ENCODE data around the gene SFR1. TPM values are rescaled to one million over a fixed set of nuclear protein-coding genes. Genes with fewer than 3 reads are reported as not detected.
A peak's percentile ranks its signal among the peaks of the same experiment; 100 is the strongest.

The SFR1 gene
- total RNA-seq, 1 experiment from 2014 or later: 8.4 TPM

GRCh38 chr10:104123397-104123796 lies 1.4 kb downstream of the SFR1 start:
- H3K4me3 ChIP-seq (ENCODE audit: low read depth in 2 of 2, low read length in 2 of 2): no peak overlapping the region

GRCh38 chr10:104127411-104127810 lies 5.4 kb downstream of the SFR1 start:
- Histone ChIP-seq H3K4me1 (ENCODE audit: control insufficient read depth, insufficient read depth, low read length) (peaks cover 6% of the 10 kb centered on the region; the same call in 1 of the 2 replicates), H3K36me3 (ENCODE audit: control insufficient read depth, insufficient read depth, low read length) (no peaks in the 10 kb centered on the region), H3K27me3 (ENCODE audit: control insufficient read depth, insufficient read depth, low read length) (no peaks in the 10 kb centered on the region), H3K27ac (ENCODE audit: low read length) (no peak overlapping the region), H3K9me3 (ENCODE audit: control insufficient read depth, insufficient read depth, low read depth, low read length) (no peaks in the 10 kb centered on the region), H3K4me3 (ENCODE audit: low read depth in 2 of 2, low read length in 2 of 2) (no peak overlapping the region)
- no peak for DNase-seq (ENCODE audit: low read depth, low spot score)
- in situ Hi-C loops (cut with HindIII; ENCODE audit: low pct_unique_long_range_greater_than_20kb, low sequenced_read_pairs): no loop called here
- ChIA-PET CTCF (no interaction called here), POLR2A (interaction anchor here (0.6 to 0.9 kb wide), 2 partner anchors 105 to 279 kb away, joined by 3 to 4 read pairs; partner anchors contain the start of gene CFAP43)
- ATAC-seq: peak; percentile 79
- TF ChIP-seq SIN3A (IDR thresholded peaks at IDR 0.05; ENCODE audit: borderline replicate concordance, insufficient read depth, low read depth, low read length) (no peak), CTCF (IDR thresholded peaks at IDR 0.05) (peak; percentile 68)
- BruUV-seq (replicated peaks): no TSS peak
- intact Hi-C loops (cut with micrococcal nuclease; ENCODE audit: unreplicated experiment): no loop called here

More at GRCh38 chr10:104123397-104123796, 1.4 kb downstream of the SFR1 start:
- Histone ChIP-seq H3K27ac (ENCODE audit: low read length) (0 out of 2 replicates have a peak overlapping the region, but pooled peaks have one; percentile 6), H3K4me1 (ENCODE audit: control insufficient read depth, insufficient read depth, low read length) (peaks cover 20% of the 10 kb centered on the region), H3K27me3 (ENCODE audit: control insufficient read depth, insufficient read depth, low read length) (no peaks in the 10 kb centered on the region), H3K36me3 (ENCODE audit: control insufficient read depth, insufficient read depth, low read length) (no peaks in the 10 kb centered on the region), H3K9me3 (ENCODE audit: control insufficient read depth, insufficient read depth, low read depth, low read length) (no peaks in the 10 kb centered on the region)
- intact Hi-C loops (cut with micrococcal nuclease; ENCODE audit: unreplicated experiment) (loop anchor here (2.0 to 5.0 kb wide), 2 partner anchors 76 to 239 kb away; no protein-coding TSS in a partner anchor), in situ Hi-C loops (cut with HindIII; ENCODE audit: low pct_unique_long_range_greater_than_20kb, low sequenced_read_pairs) (no loop called here)
- no TSS peak for BruUV-seq (replicated peaks)
- CTCF ChIA-PET: interaction anchor here (0.5 kb wide), 1 partner anchor 168 kb away, joined by 5 read pairs; no protein-coding TSS in a partner anchor
- DNase-seq (ENCODE audit: low read depth, low spot score) (no peak), ATAC-seq (no peak)
- POLR2A ChIA-PET: interaction anchor here (0.6 to 1.0 kb wide), 2 partner anchors 16 to 140 kb away, joined by 3 to 6 read pairs; no protein-coding TSS in a partner anchor
- TF ChIP-seq CTCF (IDR thresholded peaks at IDR 0.05) (peak; percentile 66; the same call in 1 of the 2 replicates), REST (IDR thresholded peaks at IDR 0.05; ENCODE audit: insufficient read depth in 1 of 2, low read depth in 2 of 2, low read length in 1 of 2) (0 out of 4 replicates have a peak, but pooled peaks of 1 of the 2 experiments have one; percentile 16), SIN3A (IDR thresholded peaks at IDR 0.05; ENCODE audit: borderline replicate concordance, insufficient read depth, low read depth, low read length) (no peak)

Measured in Panc1 (cell line).